Measurements from ENCODE around the gene PPP1R3F.

The PPP1R3F gene

GRCh38 chrX:49250066-49250465, 19.5 kb upstream of the PPP1R3F start:
- no peak for DNase-seq

GRCh38 chrX:49250578-49250977, 19.0 kb upstream of the PPP1R3F start:
- DNase-seq = no peak

GRCh38 chrX:49251325-49251724, 18.3 kb upstream of the PPP1R3F start:
- DNase-seq = no peak

- no peak for DNase-seq
These were observed 15.0 kb upstream of the PPP1R3F start for GRCh38 chrX:49254639-49255038.

- no peak for DNase-seq
These were observed 13.2 kb upstream of the PPP1R3F start for GRCh38 chrX:49256268-49256995.

GRCh38 chrX:49257074-49257790, 12.4 kb upstream of the PPP1R3F start:
- DNase-seq = no peak

- no peak for DNase-seq
These were observed 11.5 kb upstream of the PPP1R3F start for GRCh38 chrX:49257846-49258748.

GRCh38 chrX:49258749-49259124, 10.9 kb upstream of the PPP1R3F start:
- no peak for DNase-seq

- DNase-seq = no peak
These were observed 9.2 kb upstream of the PPP1R3F start for GRCh38 chrX:49260221-49260985.

GRCh38 chrX:49262603-49263002, 7.0 kb upstream of the PPP1R3F start:
- DNase-seq = no peak

- no peak for DNase-seq
These were observed 6.0 kb upstream of the PPP1R3F start for GRCh38 chrX:49263631-49264030.

GRCh38 chrX:49264460-49264859, 5.1 kb upstream of the PPP1R3F start, which contains the start of gene FOXP3:
Gene FOXP3 (minus strand): TSS chrX:49264710. CDS start chrX:49258505, 6,205 bp downstream.
- DNase-seq = no peak

- DNase-seq = no peak
These were observed 2.8 kb upstream of the PPP1R3F start for GRCh38 chrX:49266523-49267445.

- no peak for DNase-seq
These were observed 937 bp upstream of the PPP1R3F start for GRCh38 chrX:49268702-49269009.

- DNase-seq = peak; percentile 92 to 96
These were observed 405 bp upstream of the PPP1R3F start for GRCh38 chrX:49269010-49269766.

GRCh38 chrX:49270249-49270921, 792 bp downstream of the PPP1R3F start:
- DNase-seq = no peak

- DNase-seq = peak in 1 of 2 donors; percentile 20
These were observed 1.7 kb downstream of the PPP1R3F start for GRCh38 chrX:49271341-49271740.

GRCh38 chrX:49272421-49272820, 2.8 kb downstream of the PPP1R3F start:
- no peak for DNase-seq

GRCh38 chrX:49273181-49273727, 3.7 kb downstream of the PPP1R3F start:
- DNase-seq = peak; percentile 44 to 51

GRCh38 chrX:49276207-49276606, 6.6 kb downstream of the PPP1R3F start:
- DNase-seq = no peak

Measured in stimulated activated CD4-positive, alpha-beta T cell treated with anti-CD3 and anti-CD28 coated beads, Interleukin-2, amount 100 ng/mL, for 24 hours (primary cell).